Ishikawa (cell line): ENCODE results near the gene PTPRA.

Experiments
- EGR1 ChIP-seq: IDR thresholded peaks from 2 replicates; pipeline ENCODE4 v1.6.1; 2012
- EP300 ChIP-seq: IDR thresholded peaks from 2 replicates; pipeline ENCODE4 v1.6.1; 2012; ENCODE audit warnings: borderline replicate concordance
- NFIC ChIP-seq: IDR thresholded peaks from 2 replicates; pipeline ENCODE4 v1.6.1; 2012
- RAD21 ChIP-seq: IDR thresholded peaks from 2 replicates; pipeline ENCODE4 v1.6.1; 2012; ENCODE audit warnings: low read depth
- TAF1 ChIP-seq: IDR thresholded peaks from 2 replicates; pipeline ENCODE4 v1.6.1; 2012; ENCODE audit warnings: low read depth, mild to moderate bottlenecking
- YY1 ChIP-seq: IDR thresholded peaks from 2 replicates; pipeline ENCODE4 v1.6.1; 2012; ENCODE audit warnings: low read depth

DNA sequence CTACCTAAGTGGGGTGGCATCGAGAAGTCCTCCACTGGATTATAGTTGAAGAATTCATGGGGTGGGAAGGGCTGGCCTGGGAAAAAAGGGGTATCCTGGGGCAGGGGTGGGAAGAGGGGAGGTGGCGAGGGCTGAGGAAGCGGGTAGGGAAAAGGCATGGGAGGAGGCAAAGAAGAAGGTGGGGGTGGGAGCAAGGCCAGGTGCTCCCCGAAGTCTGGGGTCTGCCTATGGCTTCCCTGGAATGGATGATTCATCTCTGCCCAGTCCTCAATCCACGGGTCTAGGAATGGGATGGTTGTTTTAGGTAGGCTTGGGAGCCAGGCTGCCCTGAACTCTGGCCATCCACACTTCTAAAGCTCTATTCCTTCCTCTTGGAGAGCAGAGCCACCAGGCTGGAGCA, 37.2 kb upstream of the PTPRA start:
- TF ChIP-seq EP300, result no peak
- TF ChIP-seq NFIC, result no peak
- no peak for TF ChIP-seq TAF1
- TF ChIP-seq EGR1, result no peak
- no peak for TF ChIP-seq RAD21
- no peak for TF ChIP-seq YY1
